HG02642 (cell line): Measurements from ENCODE around the gene UBXN11.
"Not testable (repeated sequence)": the region's sequence is repeated elsewhere in the genome, so short reads cannot be mapped to it uniquely, and the experiment has no call there.

Experiments
- ATAC-seq: cut with Tn5 transposase; IDR thresholded peaks from one replicate; pipeline ENCODE4 v1.9.1; 2021; ENCODE audit warnings: mild to moderate bottlenecking; ENCODE audit not compliant: unreplicated experiment, poor library complexity

Gene UBXN11

GRCh38 chr1:26337625-26338024 is 31.2 kb upstream of the UBXN11 start:
- no peak for ATAC-seq

- no peak for ATAC-seq
Observed at GRCh38 chr1:26337206-26337535, 30.7 kb upstream of the UBXN11 start.

- peak; percentile 73 for ATAC-seq
Observed at GRCh38 chr1:26336477-26337205, 30.2 kb upstream of the UBXN11 start.

- no peak for ATAC-seq
Observed at GRCh38 chr1:26335774-26336476, 29.5 kb upstream of the UBXN11 start.

GRCh38 chr1:26333312-26333711 is 26.9 kb upstream of the UBXN11 start:
- not testable (repeated sequence) for ATAC-seq

- no peak for ATAC-seq
Observed at GRCh38 chr1:26330276-26330675, 23.8 kb upstream of the UBXN11 start.

- ATAC-seq: not testable (repeated sequence)
Observed at GRCh38 chr1:26329380-26329779, 22.9 kb upstream of the UBXN11 start.

DNA sequence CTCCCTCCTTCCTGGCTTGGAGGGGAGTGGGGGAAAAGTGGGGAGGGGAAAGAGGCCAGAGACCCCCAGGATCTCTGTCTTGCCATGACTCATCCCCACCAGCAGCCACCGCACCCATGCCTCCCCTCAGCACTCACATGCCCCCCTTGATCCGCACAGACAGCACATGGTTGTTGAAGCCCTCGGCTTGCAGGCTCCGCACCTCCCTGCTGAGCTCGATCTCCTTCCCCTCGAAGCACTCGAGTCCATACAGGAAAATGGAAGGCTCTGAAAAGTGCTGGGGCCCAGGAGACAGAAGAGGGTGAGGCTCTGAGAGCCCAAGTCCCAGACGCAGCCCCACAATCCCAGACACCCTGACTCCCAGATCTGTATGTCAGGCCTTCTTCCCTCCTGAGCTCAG is 22.2 kb upstream of the UBXN11 start:
- ATAC-seq: no peak

DNA sequence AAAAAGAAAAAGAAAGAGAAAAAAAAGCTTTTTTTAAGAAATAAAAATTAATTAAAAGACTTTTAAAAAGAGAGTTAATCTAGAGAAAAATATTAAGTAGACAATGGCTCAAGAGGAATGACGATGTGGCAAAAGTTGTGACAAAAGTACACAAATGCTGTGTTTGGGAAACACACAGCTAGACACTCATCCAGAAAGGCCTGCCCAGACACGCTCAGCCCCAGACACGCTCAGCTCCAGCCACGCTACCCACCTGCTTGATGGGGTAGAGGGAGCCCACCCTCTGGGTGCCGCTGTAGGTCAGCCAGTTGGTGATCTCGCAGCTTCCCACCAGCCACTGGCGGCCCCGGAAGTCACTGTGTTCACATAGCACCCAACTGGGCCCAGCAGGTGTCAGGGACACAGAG is 21.5 kb upstream of the UBXN11 start:
- no peak for ATAC-seq

DNA sequence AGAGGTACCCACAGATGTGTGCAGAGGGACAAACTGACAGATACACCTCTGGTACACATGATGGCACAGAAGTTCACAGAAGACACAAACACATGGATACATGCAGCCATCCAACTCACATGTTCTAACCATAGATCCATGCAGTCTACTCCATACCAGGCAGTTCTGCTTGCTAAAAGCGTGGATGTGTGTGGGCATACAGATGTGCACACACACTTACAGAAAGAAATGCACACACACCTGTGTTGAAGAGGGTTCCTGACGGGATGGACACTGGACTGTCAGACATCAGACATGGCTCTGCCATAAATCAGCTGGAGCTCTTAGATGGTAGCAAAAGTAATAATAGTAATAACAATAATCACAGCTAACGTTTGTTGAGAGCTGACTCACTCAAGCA is 18.1 kb upstream of the UBXN11 start:
- no peak for ATAC-seq

DNA sequence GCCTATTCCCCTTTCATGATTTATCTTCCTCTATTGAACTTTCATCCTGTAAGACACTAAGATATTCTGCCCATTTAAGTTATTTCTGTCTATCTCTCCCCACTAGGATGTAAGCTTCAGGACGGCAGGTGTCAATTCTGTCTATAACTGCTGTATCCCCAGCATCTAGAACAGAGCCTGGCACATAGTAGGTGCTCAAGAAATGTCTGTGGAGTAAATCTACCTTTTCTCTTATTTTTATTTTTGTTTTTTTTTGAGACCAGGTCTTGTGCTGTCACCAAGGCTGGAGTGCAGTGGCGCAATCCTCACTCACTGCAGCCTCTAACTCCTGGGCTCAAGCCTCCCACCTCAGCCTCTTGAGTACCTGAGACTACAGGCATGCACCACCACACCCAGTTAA is 16.9 kb upstream of the UBXN11 start:
- ATAC-seq: no peak

GRCh38 chr1:26322042-26322331 is 15.6 kb upstream of the UBXN11 start:
- no peak for ATAC-seq

DNA sequence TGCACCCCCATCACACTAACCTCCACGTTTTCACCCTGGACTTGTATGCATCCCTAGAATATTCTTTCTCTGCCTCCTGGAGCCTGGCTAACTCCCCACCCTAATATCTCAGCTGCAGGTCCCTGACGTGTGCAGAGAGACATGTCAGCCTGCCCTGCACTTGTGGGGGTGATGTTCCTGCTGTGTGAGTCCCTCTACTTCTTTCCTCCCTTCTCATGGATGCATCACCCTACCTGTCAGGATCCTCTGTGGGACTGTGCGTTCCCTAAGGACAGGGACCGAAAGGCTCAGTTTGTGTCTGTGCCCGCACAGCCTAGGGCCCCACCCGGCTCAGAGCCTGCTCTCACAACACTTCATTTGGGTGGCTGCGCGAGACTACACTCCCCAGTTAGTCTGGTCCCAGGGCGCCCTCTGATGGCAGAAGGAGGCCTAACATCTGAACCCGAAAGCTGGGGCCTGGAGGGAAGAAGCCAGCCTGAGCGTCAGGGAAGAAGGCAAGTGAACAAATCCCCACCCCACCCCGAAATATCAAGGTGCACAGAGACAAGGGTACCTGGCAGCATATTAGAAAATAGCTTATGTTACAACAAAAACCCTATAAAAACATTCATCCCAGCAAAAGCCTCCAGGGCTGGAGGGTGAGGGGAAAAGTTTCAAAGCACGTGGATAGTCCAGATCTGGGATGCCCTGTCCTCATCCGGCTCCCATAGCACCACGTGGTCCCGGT is 15.0 kb upstream of the UBXN11 start:
- peak; percentile 40 for ATAC-seq

DNA sequence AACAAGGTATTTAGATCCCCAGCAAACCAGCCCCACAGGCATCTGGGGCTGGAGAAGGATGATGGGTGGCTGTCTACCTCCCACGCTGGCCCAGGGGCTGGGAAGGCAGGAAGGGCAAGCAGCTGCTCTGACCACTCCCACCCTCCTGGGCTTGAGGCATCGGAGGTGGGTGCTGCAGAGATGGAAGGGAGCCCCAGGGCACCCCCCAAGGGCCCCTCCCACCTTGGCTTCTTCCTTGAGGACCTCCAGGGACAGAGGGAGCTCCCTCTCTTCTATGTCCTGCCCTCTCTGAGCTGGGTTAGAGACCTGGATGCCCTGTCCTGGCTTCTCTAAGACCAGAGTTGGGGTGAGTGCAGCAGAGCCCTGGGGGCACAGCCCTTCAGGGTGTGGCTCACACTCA is 14.5 kb upstream of the UBXN11 start:
- ATAC-seq: no peak

DNA sequence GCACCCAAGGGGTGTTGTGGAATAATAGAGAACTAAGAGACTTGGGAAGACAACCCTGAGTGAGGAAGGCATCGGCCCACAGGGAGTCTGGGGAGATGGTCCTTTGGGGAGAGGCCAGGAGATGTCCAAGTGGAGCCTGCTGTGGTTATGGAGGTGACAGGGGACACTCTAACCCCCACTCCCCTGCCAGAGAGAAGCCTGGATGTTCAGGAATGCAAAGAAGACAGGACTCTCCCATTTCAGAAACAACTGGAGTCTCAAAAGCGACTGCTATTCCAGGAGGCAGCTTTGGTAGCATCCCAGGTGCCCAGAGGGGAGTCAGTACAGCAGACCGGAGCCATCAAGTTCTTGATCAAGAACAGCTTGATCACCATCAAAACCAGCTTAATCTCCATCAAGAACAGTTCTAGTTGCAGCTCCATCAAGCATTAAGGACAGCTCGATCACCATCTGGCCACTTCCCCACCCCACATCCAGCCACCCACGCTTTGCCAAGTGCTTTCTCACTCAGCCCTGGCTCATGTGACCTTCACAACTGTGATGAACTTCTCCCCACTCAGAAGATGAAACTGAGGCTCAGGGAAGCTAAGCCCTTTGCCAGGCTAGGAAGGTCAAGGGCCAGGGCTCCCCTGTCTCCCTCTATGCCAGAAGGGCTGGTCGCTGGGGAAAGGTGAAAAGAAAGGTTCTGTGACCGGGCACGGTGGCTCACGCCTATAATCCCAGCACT is 12.1 kb upstream of the UBXN11 start:
- ATAC-seq: no peak

GRCh38 chr1:26317612-26318337 is 11.3 kb upstream of the UBXN11 start, which contains the start of gene CD52:
Gene CD52 (plus strand): TSS chr1:26317958. CDS start chr1:26318018, 60 bp downstream.
- ATAC-seq: peak; percentile 36

DNA sequence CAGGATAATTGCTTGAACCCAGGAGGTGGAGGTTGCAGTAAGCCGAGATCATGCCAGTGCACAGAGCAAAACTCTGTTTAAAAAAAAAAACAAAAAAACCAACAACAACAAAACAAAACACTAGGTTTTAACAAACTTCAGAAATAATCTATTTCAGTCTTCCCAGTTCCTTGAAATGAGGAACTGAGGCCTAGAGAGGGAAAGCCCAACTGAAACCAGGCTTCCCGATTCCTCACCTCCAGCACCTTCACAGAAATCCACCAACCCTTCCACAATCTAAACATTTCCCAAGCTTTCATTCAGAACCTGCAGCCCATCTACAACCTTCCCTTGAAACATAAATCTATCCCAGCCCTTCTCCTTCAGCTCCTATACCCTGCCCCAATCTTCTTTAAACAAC is 10.7 kb upstream of the UBXN11 start:
- ATAC-seq: no peak

DNA sequence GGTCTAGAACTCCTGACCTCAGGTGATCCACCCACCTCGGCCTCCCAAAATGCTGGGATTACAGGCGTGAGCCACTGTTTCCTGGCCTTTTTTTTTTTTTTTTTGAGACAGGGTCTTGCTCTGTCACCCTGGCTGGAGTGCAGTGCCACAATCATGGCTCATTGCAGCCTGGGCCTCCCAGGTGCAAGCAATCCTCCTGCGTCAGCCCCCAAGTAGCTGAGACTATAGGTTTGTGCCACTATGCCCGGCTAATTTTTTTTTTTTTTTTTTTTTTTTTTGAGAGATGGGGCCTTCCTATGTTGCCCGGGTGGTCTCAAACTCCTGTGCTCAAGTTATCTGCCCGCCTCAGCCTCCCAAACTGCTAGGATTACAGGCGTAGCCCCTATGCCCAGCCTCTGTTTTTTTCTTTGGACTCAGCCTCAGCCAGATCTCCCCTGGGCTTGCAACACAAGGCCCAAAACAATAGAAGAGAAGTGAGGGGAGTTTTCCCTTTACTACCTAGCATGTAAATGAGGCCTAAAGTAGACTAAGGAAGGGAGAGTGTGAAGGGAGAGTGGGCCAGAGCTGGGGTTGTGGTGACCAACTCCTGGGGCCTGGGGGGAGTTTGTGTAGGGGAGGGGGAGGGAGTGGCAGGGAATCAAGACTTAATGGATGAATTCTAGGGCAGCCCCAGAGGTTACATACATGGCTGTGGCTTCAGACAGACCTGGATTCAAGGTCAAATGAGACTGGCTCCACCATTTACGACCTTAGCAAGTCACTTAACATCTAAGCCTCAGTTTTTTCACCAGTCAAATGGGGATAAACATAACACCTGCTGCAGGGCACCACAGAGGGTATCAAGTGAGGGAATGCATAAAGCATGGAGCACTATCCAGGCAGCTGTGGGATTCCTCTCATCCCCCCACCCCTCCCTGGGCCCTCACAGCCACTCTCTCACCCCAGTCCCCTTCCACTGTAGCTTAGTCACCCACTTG is 9.7 kb upstream of the UBXN11 start:
- no peak for ATAC-seq

DNA sequence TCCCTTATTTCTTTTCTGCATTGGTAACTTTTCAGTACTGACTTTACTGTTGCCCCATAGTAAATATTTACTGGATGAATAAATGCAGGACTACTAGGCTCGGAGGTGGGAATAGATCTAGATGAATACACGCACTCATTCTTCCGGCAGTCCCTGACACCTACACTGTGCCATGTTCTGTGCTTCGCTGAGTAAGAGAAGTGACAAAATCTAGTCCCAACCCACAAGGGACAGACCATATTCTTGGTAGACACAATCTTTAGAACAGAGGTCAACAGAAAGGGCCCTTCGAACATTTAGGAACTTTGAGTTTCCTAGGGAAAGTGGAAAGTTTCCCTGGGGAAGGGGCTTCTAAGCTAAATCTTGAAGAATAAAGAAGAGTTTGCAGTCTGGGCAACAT is 8.1 kb upstream of the UBXN11 start:
- no peak for ATAC-seq
